Psoas muscle (tissue), 8 donors: ENCODE results near the gene EIF4EBP2. TPM values are rescaled to one million over a fixed set of nuclear protein-coding genes. Genes with fewer than 3 reads are reported as not detected.
A peak's percentile ranks its signal among the peaks of the same experiment; 100 is the strongest.

Source experiments
- ATAC-seq, 4 donors: fragments of 200-7000 bp; cut with Tn5 transposase; one replicate each; pipeline ENCODE4 v1.9.1; 2020; ENCODE audit warnings: moderate library complexity in 3 of 4, mild to moderate bottlenecking in 2 of 4
- DNase-seq, 2 donors: peaks; one replicate each; pipeline ENCODE4 v3.0.0-alpha.2; 2020
- H3K27ac ChIP-seq: fragments of 200-600 bp; one replicate; pipeline ENCODE4 v1.8.0; 2022
- H3K27me3 ChIP-seq, 3 donors: fragments of 200-600 bp in 1 of 3; one replicate each; pipeline versions ENCODE4 v1.6.1 to v1.8.0; 2013 to 2022; ENCODE audit warnings: low read length in 2 of 3, mild to moderate bottlenecking in 2 of 3, moderate library complexity in 1 of 3; ENCODE audit not compliant: insufficient read depth in 3 of 3
- H3K36me3 ChIP-seq, 2 donors: fragments of 200-600 bp in 1 of 2; one replicate each; pipeline versions ENCODE4 v1.6.1 to v1.8.0; 2013 to 2022; ENCODE audit warnings: low read depth in 1 of 2, mild to moderate bottlenecking in 1 of 2, moderate library complexity in 1 of 2; ENCODE audit not compliant: insufficient read depth in 1 of 2
- H3K4me1 ChIP-seq: fragments of 200-600 bp; one replicate; pipeline ENCODE4 v1.8.0; 2022
- H3K4me3 ChIP-seq: fragments of 200-600 bp; one replicate; pipeline ENCODE4 v1.8.0; 2022; ENCODE audit warnings: mild to moderate bottlenecking
- H3K9me3 ChIP-seq: fragments of 200-600 bp; one replicate; pipeline ENCODE4 v1.8.0; 2022
- WGBS, 3 donors: extraction: QIAGEN DNeasy Blood & Tissue Kit; methylation state at CpG; one replicate each; pipeline versions ENCODE4 v1.1.6 to v1.1.7; 2013; 5-methylcytosine and 5-hydroxymethylcytosine counted together
- intact Hi-C, 2 donors: fragments of 100-400 bp; cut with DNase I; formaldehyde crosslinking; loops; one replicate each; pipeline versions ENCODE4 v1.11.0 to v1.14.2; 2022
- polyA plus RNA-seq, 3 donors: library from polyadenylated mRNA; stranded (reverse); fragments of 200-250 nt; gene quantifications; one replicate each; pipeline ENCODE4 v1.2.3, GENCODE V29; 2013
- total RNA-seq, 4 donors: library from RNA; stranded (reverse); fragmentation: NEBNext Ultra II Directional in 2 of 4; extraction: Animal tissue kit (Norgen Biotek cat#: 25700) in 2 of 4; gene quantifications; one replicate each; pipeline versions ENCODE4 v1.2.1 to v1.2.4, GENCODE V29; 2021 to 2023
- TF ChIP-seq, protein P1 (sequence below): fragments of 200-600 bp; IDR thresholded peaks from one replicate; pipeline ENCODE4 v1.8.0; 2022; ENCODE audit warnings: antibody characterized with exemption
- donor health status: healthy with polysubstance abuse.
- donor health status: DM: no; HTN: no; CAD: no; lungs with moderate emphysema.
- donor health status: Bipolar disorder and iron deficiency.
- donor health status: healthy.
- donor health status: DM: yes; HTN: yes; CAD: no.
- donor health status: DM: no; HTN: no; CAD: no.
- donor health status: DM: no; HTN: no; CAD: no.
- donor health status: DM: yes; HTN: yes; CAD: no.

Gene EIF4EBP2
- total and polyA plus RNA-seq, 7 donors: 13.0 to 76.6 (median 49.5) TPM

GRCh38 chr10:70380350-70381135 is 23.4 kb upstream of the EIF4EBP2 start:
- ATAC-seq (peak; percentile 27 to 62 (median 39)), DNase-seq (peak; percentile 40 to 81)
- peak overlapping the region; percentile 86 for H3K4me3 ChIP-seq
- H3K27me3 ChIP-seq: no peaks in the 10 kb centered on the region
- TF ChIP-seq, protein P1, sequence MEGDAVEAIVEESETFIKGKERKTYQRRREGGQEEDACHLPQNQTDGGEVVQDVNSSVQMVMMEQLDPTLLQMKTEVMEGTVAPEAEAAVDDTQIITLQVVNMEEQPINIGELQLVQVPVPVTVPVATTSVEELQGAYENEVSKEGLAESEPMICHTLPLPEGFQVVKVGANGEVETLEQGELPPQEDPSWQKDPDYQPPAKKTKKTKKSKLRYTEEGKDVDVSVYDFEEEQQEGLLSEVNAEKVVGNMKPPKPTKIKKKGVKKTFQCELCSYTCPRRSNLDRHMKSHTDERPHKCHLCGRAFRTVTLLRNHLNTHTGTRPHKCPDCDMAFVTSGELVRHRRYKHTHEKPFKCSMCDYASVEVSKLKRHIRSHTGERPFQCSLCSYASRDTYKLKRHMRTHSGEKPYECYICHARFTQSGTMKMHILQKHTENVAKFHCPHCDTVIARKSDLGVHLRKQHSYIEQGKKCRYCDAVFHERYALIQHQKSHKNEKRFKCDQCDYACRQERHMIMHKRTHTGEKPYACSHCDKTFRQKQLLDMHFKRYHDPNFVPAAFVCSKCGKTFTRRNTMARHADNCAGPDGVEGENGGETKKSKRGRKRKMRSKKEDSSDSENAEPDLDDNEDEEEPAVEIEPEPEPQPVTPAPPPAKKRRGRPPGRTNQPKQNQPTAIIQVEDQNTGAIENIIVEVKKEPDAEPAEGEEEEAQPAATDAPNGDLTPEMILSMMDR: no peak
- no peaks in the 10 kb centered on the region for H3K9me3 ChIP-seq
- H3K4me1 ChIP-seq: peaks cover 50% of the 10 kb centered on the region
- peaks cover 0 to 8% of the 10 kb centered on the region in 2 donors for H3K36me3 ChIP-seq
- peak overlapping the region; percentile 94 for H3K27ac ChIP-seq
- 36 to 59% (median 41%) methylated on average over 7 of the region's 7 CpGs for WGBS, 3 donors
- intact Hi-C loops: no loop called here

DNA sequence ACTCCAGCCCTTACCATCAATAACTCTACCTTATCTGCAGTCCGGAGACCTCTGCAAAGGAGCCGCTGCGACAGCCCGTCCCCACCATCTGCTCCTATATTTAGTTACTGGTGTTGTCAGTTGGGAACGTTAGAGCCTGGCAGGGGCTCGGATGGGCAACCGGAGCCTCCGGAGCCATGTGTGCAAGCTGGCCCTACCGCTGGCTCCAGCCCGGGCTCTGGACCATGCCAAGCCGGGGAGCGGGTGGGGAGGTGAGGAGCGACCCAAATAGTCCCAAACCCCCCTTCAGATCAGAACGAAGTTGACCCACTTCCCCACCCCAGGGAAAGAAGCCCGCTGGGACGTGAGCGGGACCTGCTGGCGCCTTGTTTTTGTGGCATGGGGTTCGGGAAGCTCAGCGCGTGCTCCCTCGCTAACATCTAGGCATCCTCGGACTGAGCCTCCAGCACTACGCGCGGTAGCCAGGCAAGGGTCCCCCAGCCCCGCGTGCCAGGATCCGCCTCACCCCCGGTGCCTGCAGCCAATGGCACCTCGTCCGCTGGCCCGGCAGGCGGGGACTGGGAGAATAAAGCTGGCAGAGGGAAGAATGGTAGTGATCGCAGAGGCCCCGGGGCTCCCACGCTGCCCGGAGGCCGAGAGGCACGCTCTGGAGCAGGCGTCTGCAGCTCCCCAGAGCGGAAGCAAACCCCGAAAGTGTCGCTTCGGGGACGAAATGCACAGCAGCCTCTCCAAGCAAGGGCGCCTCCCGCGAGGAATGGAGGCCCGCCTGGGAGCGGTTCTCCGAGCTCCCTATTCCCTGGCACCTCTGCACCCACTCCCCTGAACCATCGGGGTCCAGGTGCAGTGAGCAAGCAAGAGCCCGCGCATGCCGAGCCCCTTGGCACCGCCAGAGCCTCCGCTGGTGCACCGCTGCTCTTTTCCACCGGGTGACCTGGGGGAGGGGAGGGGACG is 22.2 kb upstream of the EIF4EBP2 start:
- ATAC-seq (peak; percentile 75 to 83 (median 80)), DNase-seq (peak; percentile 74 to 92)
- intact Hi-C loops: no loop called here
- Histone ChIP-seq H3K36me3 (no peaks in the 10 kb centered on the region), H3K4me3 (peak overlapping the region; percentile 86), H3K9me3 (no peaks in the 10 kb centered on the region), H3K27ac (peak overlapping the region; percentile 94), H3K27me3 (no peaks in the 10 kb centered on the region), H3K4me1 (peaks cover 45% of the 10 kb centered on the region)
- TF ChIP-seq, protein P1: no peak
- 1 to 2% (median 1%) methylated on average over 57 to 61 of the region's 61 CpGs for WGBS, 3 donors

DNA sequence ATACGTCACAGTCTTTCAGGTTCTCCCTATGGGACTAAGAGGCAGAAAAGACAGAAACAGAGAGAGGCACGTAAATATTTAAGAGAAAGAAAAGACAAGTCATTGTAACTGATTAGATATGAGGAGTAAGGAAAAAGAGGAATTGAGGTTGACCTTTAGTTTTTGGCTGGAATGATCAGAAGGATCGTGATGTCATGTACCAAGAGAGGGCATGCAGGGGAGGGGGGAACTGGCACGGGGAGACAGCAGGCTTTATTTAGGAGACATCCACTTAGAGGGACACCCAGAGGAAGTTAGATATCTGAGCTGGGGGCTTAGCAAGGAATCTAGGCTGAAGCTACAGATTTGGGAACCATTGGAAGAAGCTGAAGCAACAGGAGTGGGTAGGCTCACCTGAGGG is 12.3 kb upstream of the EIF4EBP2 start:
- Histone ChIP-seq H3K27me3 (no peaks in the 10 kb centered on the region), H3K27ac (no peak overlapping the region), H3K36me3 (no peaks in the 10 kb centered on the region), H3K9me3 (no peaks in the 10 kb centered on the region), H3K4me1 (peaks cover 7% of the 10 kb centered on the region), H3K4me3 (no peak overlapping the region)
- TF ChIP-seq, protein P1: no peak
- DNase-seq (no peak), ATAC-seq (no peak)
- intact Hi-C loops: no loop called here
- 25 to 46% (median 28%) methylated on average over 4 of the region's 4 CpGs for whole genome bisulfite sequencing, 3 donors

DNA sequence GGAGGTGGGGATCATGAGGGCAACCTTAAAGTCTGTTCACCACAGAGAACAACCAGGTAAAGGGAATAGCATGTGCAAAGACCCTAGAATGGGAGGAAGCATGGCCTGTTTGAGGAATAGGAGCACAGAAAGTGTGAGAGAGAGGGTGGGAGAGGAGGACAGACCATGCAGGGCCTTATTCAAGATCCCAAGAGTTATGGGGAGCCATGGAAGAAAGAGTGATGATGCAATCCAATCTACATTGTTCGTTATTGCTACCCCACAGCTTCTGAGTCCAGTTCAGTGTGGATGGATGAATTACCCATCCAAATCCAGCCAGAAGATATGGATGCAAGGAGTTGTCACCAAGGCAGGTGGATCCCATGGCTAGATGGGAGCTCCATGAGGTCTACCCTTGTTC is 7.8 kb upstream of the EIF4EBP2 start:
- Histone ChIP-seq H3K4me3 (no peak overlapping the region), H3K4me1 (peaks cover 7% of the 10 kb centered on the region), H3K27me3 (no peaks in the 10 kb centered on the region), H3K27ac (no peak overlapping the region), H3K9me3 (no peaks in the 10 kb centered on the region), H3K36me3 (no peaks in the 10 kb centered on the region)
- TF ChIP-seq, protein P1: no peak
- DNase-seq (no peak), ATAC-seq (no peak)
- intact Hi-C loops: no loop called here
- WGBS, 3 donors: 88 to 100% (median 95%) methylated on average over 1 of the region's 1 CpG
